ENCODE results near the gene PRR33. TPM values are rescaled to one million over a fixed set of nuclear protein-coding genes. Genes with fewer than 3 reads are reported as not detected.

The PRR33 gene
- total and polyA plus RNA-seq, 4 donors: not detected

DNA sequence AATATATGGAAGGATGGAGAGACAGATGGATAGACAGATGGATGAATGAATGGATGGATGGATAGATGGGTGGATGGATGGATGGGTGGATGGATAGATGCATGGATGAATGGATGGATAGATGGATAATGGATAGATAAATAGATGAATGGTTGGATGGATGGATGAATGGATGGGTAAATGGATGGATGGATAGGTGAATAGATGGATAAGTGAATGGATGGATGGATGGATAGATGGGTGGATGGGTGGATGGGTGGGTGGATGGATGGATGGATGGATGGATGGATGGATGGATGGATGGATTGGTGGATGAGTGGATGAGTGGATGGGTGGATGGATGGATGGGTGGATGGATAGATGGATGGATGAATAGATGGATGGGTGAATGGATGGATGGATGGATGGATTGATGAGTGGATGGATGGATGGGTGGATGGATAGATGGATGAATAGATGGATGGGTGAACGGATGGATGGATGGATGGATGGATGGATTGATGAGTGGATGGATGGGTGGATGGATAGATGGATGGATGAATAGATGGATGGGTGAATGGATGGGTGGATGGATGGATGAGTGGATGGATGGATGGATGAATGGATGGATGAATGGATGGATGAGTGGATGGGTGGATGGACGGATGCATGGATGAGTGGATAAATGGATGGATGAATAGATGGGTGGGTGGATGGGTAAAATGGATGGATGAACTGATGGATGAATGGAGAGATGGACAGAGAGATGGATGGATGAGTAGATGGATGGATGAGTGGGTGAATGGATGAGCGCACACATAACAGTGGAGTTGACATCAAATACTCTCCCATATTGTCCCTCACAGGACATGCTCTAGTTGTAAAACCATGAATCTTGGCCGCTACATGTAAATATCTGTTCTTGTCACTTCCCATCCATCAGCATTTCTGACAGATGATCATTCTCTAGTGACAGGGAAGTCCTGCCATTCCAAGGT is 30.0 kb downstream of the PRR33 start:
- no peak overlapping the region for H3K27ac ChIP-seq (ENCODE audit: low read depth in 1 of 2, low read length in 2 of 2)
- TF ChIP-seq JUND (IDR thresholded peaks at IDR 0.05) (no peak), TAF1 (conservative IDR thresholded peaks at IDR 0.05) (no peak), FOXA2 (IDR thresholded peaks at IDR 0.05) (no peak), YY1 (IDR thresholded peaks at IDR 0.05) (no peak), RXRA (IDR thresholded peaks at IDR 0.05) (no peak), GABPA (IDR thresholded peaks at IDR 0.05 in 1 of 2, conservative IDR thresholded peaks at IDR 0.05 in 1 of 2) (no peak), RAD21 (IDR thresholded peaks at IDR 0.05) (no peak), HNF4G (IDR thresholded peaks at IDR 0.05) (no peak), NR2F2 (IDR thresholded peaks at IDR 0.05) (no peak), FOXA1 (IDR thresholded peaks at IDR 0.05) (no peak), SP1 (IDR thresholded peaks at IDR 0.05) (no peak)
- TF ChIP-seq, protein P1, sequence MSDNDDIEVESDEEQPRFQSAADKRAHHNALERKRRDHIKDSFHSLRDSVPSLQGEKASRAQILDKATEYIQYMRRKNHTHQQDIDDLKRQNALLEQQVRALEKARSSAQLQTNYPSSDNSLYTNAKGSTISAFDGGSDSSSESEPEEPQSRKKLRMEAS (IDR thresholded peaks at IDR 0.05): no peak
- TF ChIP-seq, protein P2, sequence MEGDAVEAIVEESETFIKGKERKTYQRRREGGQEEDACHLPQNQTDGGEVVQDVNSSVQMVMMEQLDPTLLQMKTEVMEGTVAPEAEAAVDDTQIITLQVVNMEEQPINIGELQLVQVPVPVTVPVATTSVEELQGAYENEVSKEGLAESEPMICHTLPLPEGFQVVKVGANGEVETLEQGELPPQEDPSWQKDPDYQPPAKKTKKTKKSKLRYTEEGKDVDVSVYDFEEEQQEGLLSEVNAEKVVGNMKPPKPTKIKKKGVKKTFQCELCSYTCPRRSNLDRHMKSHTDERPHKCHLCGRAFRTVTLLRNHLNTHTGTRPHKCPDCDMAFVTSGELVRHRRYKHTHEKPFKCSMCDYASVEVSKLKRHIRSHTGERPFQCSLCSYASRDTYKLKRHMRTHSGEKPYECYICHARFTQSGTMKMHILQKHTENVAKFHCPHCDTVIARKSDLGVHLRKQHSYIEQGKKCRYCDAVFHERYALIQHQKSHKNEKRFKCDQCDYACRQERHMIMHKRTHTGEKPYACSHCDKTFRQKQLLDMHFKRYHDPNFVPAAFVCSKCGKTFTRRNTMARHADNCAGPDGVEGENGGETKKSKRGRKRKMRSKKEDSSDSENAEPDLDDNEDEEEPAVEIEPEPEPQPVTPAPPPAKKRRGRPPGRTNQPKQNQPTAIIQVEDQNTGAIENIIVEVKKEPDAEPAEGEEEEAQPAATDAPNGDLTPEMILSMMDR (IDR thresholded peaks at IDR 0.05; ENCODE audit: low read depth, low read length, missing input control): no peak
- TF ChIP-seq, protein P3, sequence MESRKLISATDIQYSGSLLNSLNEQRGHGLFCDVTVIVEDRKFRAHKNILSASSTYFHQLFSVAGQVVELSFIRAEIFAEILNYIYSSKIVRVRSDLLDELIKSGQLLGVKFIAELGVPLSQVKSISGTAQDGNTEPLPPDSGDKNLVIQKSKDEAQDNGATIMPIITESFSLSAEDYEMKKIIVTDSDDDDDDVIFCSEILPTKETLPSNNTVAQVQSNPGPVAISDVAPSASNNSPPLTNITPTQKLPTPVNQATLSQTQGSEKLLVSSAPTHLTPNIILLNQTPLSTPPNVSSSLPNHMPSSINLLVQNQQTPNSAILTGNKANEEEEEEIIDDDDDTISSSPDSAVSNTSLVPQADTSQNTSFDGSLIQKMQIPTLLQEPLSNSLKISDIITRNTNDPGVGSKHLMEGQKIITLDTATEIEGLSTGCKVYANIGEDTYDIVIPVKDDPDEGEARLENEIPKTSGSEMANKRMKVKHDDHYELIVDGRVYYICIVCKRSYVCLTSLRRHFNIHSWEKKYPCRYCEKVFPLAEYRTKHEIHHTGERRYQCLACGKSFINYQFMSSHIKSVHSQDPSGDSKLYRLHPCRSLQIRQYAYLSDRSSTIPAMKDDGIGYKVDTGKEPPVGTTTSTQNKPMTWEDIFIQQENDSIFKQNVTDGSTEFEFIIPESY (IDR thresholded peaks at IDR 0.05): no peak
- TF ChIP-seq, protein P4, sequence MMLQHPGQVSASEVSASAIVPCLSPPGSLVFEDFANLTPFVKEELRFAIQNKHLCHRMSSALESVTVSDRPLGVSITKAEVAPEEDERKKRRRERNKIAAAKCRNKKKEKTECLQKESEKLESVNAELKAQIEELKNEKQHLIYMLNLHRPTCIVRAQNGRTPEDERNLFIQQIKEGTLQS (IDR thresholded peaks at IDR 0.05): no peak
- TF ChIP-seq, protein P5, sequence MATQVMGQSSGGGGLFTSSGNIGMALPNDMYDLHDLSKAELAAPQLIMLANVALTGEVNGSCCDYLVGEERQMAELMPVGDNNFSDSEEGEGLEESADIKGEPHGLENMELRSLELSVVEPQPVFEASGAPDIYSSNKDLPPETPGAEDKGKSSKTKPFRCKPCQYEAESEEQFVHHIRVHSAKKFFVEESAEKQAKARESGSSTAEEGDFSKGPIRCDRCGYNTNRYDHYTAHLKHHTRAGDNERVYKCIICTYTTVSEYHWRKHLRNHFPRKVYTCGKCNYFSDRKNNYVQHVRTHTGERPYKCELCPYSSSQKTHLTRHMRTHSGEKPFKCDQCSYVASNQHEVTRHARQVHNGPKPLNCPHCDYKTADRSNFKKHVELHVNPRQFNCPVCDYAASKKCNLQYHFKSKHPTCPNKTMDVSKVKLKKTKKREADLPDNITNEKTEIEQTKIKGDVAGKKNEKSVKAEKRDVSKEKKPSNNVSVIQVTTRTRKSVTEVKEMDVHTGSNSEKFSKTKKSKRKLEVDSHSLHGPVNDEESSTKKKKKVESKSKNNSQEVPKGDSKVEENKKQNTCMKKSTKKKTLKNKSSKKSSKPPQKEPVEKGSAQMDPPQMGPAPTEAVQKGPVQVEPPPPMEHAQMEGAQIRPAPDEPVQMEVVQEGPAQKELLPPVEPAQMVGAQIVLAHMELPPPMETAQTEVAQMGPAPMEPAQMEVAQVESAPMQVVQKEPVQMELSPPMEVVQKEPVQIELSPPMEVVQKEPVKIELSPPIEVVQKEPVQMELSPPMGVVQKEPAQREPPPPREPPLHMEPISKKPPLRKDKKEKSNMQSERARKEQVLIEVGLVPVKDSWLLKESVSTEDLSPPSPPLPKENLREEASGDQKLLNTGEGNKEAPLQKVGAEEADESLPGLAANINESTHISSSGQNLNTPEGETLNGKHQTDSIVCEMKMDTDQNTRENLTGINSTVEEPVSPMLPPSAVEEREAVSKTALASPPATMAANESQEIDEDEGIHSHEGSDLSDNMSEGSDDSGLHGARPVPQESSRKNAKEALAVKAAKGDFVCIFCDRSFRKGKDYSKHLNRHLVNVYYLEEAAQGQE (IDR thresholded peaks at IDR 0.05): no peak
- H3K4me1 ChIP-seq (ENCODE audit: control insufficient read depth in 4 of 4, insufficient read depth in 4 of 4, low read length in 3 of 4): peaks cover 0 to 12% (median 5%) of the 10 kb centered on the region in 4 donors
- DNase-seq (ENCODE audit: low spot score): no peak
- WGBS: 87% methylated on average over 4 of the region's 4 CpGs
- H3K9ac ChIP-seq (ENCODE audit: low read depth in 1 of 2, low read length in 2 of 2): no peak overlapping the region
- H3K27me3 ChIP-seq (ENCODE audit: control insufficient read depth in 4 of 4, insufficient read depth in 4 of 4, low read length in 3 of 4): no peaks in the 10 kb centered on the region
- no peaks in the 10 kb centered on the region for H3K9me3 ChIP-seq (ENCODE audit: control insufficient read depth in 4 of 4, low read length in 3 of 4)
- no peak overlapping the region for H3K4me3 ChIP-seq (ENCODE audit: low read depth in 1 of 3, low read length in 3 of 3)
- H3K36me3 ChIP-seq (ENCODE audit: control insufficient read depth in 4 of 4, insufficient read depth in 3 of 4, low read depth in 1 of 4, low read length in 3 of 4): no peaks in the 10 kb centered on the region
